NCI-H1105 (cell line): ENCODE measurements around the gene POLR2J3.
"Not testable (repeated sequence)": the region's sequence is repeated elsewhere in the genome, so short reads cannot be mapped to it uniquely, and the experiment has no call there.

Experiments used
- DNase-seq: peaks from one replicate; lab custom pipeline; 2025; lab: John Stamatoyannopoulos, UW

The POLR2J3 gene

GRCh38 chr7:102520797-102521196, 51.6 kb downstream of the POLR2J3 start:
- DNase-seq, result not testable (repeated sequence)

- not testable (repeated sequence) for DNase-seq
These were observed 54.7 kb downstream of the POLR2J3 start, which contains the start of gene RASA4B for GRCh38 chr7:102517550-102518147. TSS of gene RASA4B (minus strand) at chr7:102517777. CDS start at chr7:102517710, 67 bp downstream.
